Hepatocyte (in vitro differentiated cells): ENCODE data around the gene CHD1.

Experiments used
- EZH2 ChIP-seq: fragments of 200-600 bp; sonication (generic); IDR thresholded peaks from 2 replicates; pipeline ENCODE4 v1.6.1; 2016; ENCODE audit warnings: antibody characterized with exemption, mild to moderate bottlenecking, borderline replicate concordance
- EZH2phosphoT487 ChIP-seq: fragments of 200-600 bp; sonication (generic); IDR thresholded peaks from one replicate; pipeline ENCODE4 v1.6.1; 2018; ENCODE audit warnings: antibody characterized with exemption, mild to moderate bottlenecking, low read depth, moderate library complexity; ENCODE audit not compliant: unreplicated experiment, severe bottlenecking
- TF ChIP-seq, protein P1 (sequence below): fragments of 200-600 bp; sonication (generic); IDR thresholded peaks from 2 replicates; pipeline ENCODE4 v1.5.1; 2016; ENCODE audit warnings: antibody characterized with exemption, mild to moderate bottlenecking; ENCODE audit not compliant: poor library complexity

DNA sequence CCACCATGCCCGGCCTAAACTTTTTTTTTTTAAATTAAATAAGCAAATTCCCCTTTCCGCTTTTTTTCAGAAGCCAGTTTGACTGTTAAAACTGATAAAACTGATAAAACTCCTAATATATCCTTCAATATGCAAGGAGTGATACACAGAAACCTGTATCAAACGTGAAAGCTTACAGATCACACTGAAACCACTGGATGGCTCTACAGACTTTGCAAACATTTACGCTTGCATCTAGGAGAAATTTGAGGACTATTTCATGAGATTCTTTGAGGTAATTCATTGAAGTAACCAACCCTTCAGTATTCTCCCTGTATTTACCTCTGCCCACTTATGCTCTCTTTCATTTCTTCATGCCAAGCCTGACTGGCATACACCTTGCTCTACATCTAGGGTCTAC lies 40.6 kb upstream of the CHD1 start:
- TF ChIP-seq, protein P1, sequence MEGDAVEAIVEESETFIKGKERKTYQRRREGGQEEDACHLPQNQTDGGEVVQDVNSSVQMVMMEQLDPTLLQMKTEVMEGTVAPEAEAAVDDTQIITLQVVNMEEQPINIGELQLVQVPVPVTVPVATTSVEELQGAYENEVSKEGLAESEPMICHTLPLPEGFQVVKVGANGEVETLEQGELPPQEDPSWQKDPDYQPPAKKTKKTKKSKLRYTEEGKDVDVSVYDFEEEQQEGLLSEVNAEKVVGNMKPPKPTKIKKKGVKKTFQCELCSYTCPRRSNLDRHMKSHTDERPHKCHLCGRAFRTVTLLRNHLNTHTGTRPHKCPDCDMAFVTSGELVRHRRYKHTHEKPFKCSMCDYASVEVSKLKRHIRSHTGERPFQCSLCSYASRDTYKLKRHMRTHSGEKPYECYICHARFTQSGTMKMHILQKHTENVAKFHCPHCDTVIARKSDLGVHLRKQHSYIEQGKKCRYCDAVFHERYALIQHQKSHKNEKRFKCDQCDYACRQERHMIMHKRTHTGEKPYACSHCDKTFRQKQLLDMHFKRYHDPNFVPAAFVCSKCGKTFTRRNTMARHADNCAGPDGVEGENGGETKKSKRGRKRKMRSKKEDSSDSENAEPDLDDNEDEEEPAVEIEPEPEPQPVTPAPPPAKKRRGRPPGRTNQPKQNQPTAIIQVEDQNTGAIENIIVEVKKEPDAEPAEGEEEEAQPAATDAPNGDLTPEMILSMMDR, result no peak
- TF ChIP-seq EZH2 (no peak), EZH2phosphoT487 (no peak)
